H9 (cell line): ENCODE measurements around the gene HADH. TPM values are rescaled to one million over a fixed set of nuclear protein-coding genes. Genes with fewer than 3 reads are reported as not detected.

Experiments
- DNase-seq: peaks from one replicate; pipeline ENCODE4 v3.0.0-alpha.2; 2017
- H2AFZ ChIP-seq: one replicate; pipeline ENCODE4 v1.6.1; 2013; ENCODE audit warnings: mild to moderate bottlenecking, low read length, control low read depth, moderate library complexity
- H2AK5ac ChIP-seq: 2 replicates; pipeline ENCODE4 v1.6.1; 2013; ENCODE audit warnings: low read length, control low read depth, mixed read lengths; ENCODE audit not compliant: insufficient read length
- H2BK120ac ChIP-seq: one replicate; pipeline ENCODE4 v1.6.1; 2013; ENCODE audit warnings: low read depth, mild to moderate bottlenecking, low read length, control low read depth, inconsistent platforms; ENCODE audit not compliant: poor library complexity, severe bottlenecking
- H2BK12ac ChIP-seq: 2 replicates; pipeline ENCODE4 v1.6.1; 2013; ENCODE audit warnings: low read length, control low read depth, mixed read lengths, low read depth; ENCODE audit not compliant: insufficient read length
- H2BK15ac ChIP-seq: 2 replicates; pipeline ENCODE4 v1.6.1; 2013; ENCODE audit warnings: low read depth, low read length, control low read depth
- H2BK20ac ChIP-seq: one replicate; pipeline ENCODE4 v1.6.1; 2013; ENCODE audit warnings: low read depth, mild to moderate bottlenecking, low read length, control low read depth, inconsistent platforms; ENCODE audit not compliant: poor library complexity, severe bottlenecking
- H2BK5ac ChIP-seq: 2 replicates; pipeline ENCODE4 v1.6.1; 2013; ENCODE audit warnings: low read length, control low read depth, mixed read lengths; ENCODE audit not compliant: insufficient read length
- H3K14ac ChIP-seq: 2 replicates; pipeline ENCODE4 v1.6.1; 2013; ENCODE audit warnings: low read length, control low read depth; ENCODE audit not compliant: insufficient read depth
- H3K18ac ChIP-seq: 2 replicates; pipeline ENCODE4 v1.6.1; 2013; ENCODE audit warnings: low read depth, mild to moderate bottlenecking, mixed read lengths, low read length, control low read depth; ENCODE audit not compliant: insufficient read length
- H3K23ac ChIP-seq: 2 replicates; pipeline ENCODE4 v1.6.1; 2013; ENCODE audit warnings: low read length, control low read depth, mixed read lengths, low read depth; ENCODE audit not compliant: insufficient read length
- H3K23me2 ChIP-seq: 2 replicates; pipeline ENCODE4 v1.6.1; 2013; ENCODE audit warnings: low read depth, mild to moderate bottlenecking, mixed read lengths, low read length, control low read depth; ENCODE audit not compliant: insufficient read length, poor library complexity, severe bottlenecking
- H3K27ac ChIP-seq: 2 replicates; pipeline ENCODE4 v1.5.1; 2013; ENCODE audit warnings: low read length, control low read depth, mixed read lengths, low read depth; ENCODE audit not compliant: insufficient read length
- H3K27me3 ChIP-seq: 2 replicates; pipeline ENCODE4 v1.6.1; 2013; ENCODE audit warnings: low read length, control low read depth, inconsistent platforms; ENCODE audit not compliant: insufficient read depth
- H3K4ac ChIP-seq: 2 replicates; pipeline ENCODE4 v1.6.1; 2013; ENCODE audit warnings: low read depth, mild to moderate bottlenecking, control low read depth, inconsistent platforms, low read length, moderate library complexity
- H3K4me1 ChIP-seq: 2 replicates; pipeline ENCODE4 v1.6.1; 2013; ENCODE audit warnings: low read length, control low read depth, inconsistent platforms; ENCODE audit not compliant: insufficient read depth
- H3K4me2 ChIP-seq: 2 replicates; pipeline ENCODE4 v1.6.1; 2013; ENCODE audit warnings: low read length, control low read depth, mixed read lengths; ENCODE audit not compliant: insufficient read length, insufficient read depth
- H3K56ac ChIP-seq: 2 replicates; pipeline ENCODE4 v1.6.1; 2013; ENCODE audit warnings: low read depth, mild to moderate bottlenecking, mixed read lengths, low read length, control low read depth; ENCODE audit not compliant: insufficient read length
- H3K79me1 ChIP-seq: 2 replicates; pipeline ENCODE4 v1.6.1; 2013; ENCODE audit warnings: low read depth, mild to moderate bottlenecking, moderate library complexity, low read length, control low read depth, inconsistent platforms; ENCODE audit not compliant: insufficient read depth, poor library complexity, severe bottlenecking
- H3K79me2 ChIP-seq: 2 replicates; pipeline ENCODE4 v1.6.1; 2013; ENCODE audit warnings: low read length, control low read depth, inconsistent platforms; ENCODE audit not compliant: insufficient read depth
- H3K9ac ChIP-seq: 2 replicates; pipeline ENCODE4 v1.6.1; 2013; ENCODE audit warnings: low read length, control low read depth, mixed read lengths; ENCODE audit not compliant: insufficient read length; ENCODE audit errors: extremely low read depth
- H3K9me3 ChIP-seq: one replicate; pipeline ENCODE4 v1.6.1; 2013; ENCODE audit warnings: low read depth, low read length, inconsistent platforms; ENCODE audit not compliant: control insufficient read depth
- H3T11ph ChIP-seq: one replicate; pipeline ENCODE4 v1.6.1; 2013; ENCODE audit warnings: mild to moderate bottlenecking, low read length, control low read depth, inconsistent platforms
- H4K20me1 ChIP-seq: one replicate; pipeline ENCODE4 v1.6.1; 2013; ENCODE audit not compliant: control insufficient read depth, insufficient read length, insufficient read depth
- H4K5ac ChIP-seq: 2 replicates; pipeline ENCODE4 v1.6.1; 2013; ENCODE audit warnings: low read depth, mild to moderate bottlenecking, mixed read lengths, low read length, control low read depth; ENCODE audit not compliant: insufficient read length
- H4K8ac ChIP-seq: replicated peaks from 2 replicates; pipeline ENCODE4 v1.6.1; 2013; ENCODE audit warnings: low read length, control low read depth, mixed read lengths, low read depth; ENCODE audit not compliant: insufficient read length
- H4K91ac ChIP-seq: 2 replicates; pipeline ENCODE4 v1.6.1; 2013; ENCODE audit warnings: low read depth, mild to moderate bottlenecking, moderate library complexity, mixed read lengths, low read length, control low read depth; ENCODE audit not compliant: insufficient read length
- H3K27ac Mint-ChIP-seq, 3 experiments: 2 replicates in 2 of 3; 3 replicates in 1 of 3; pipeline ENCODE4 v1.8.0; 2020 to 2021; ENCODE audit warnings: mixed read lengths in 3 of 3, mild to moderate bottlenecking in 1 of 3, moderate library complexity in 1 of 3
- H3K27me3 Mint-ChIP-seq: 2 replicates; pipeline ENCODE4 v1.8.0; 2021; ENCODE audit warnings: low read depth, mild to moderate bottlenecking, moderate library complexity, mixed read lengths
- H3K36me3 Mint-ChIP-seq, 3 experiments: 2 replicates in 2 of 3; 3 replicates in 1 of 3; pipeline ENCODE4 v1.8.0; 2020 to 2021; ENCODE audit warnings: low read depth in 3 of 3, mixed read lengths in 3 of 3; ENCODE audit not compliant: insufficient read depth in 1 of 3
- H3K4me1 Mint-ChIP-seq, 2 experiments: 2 replicates each; pipeline ENCODE4 v1.8.0; 2020; ENCODE audit warnings: mixed read lengths in 2 of 2
- H3K4me3 Mint-ChIP-seq, 2 experiments: 2 replicates in 1 of 2; 3 replicates in 1 of 2; pipeline ENCODE4 v1.8.0; 2020 to 2021; ENCODE audit warnings: mild to moderate bottlenecking in 2 of 2, mixed read lengths in 2 of 2, moderate library complexity in 1 of 2
- H3K9me3 Mint-ChIP-seq, 2 experiments: 2 replicates in 1 of 2; 3 replicates in 1 of 2; pipeline ENCODE4 v1.8.0; 2020; ENCODE audit warnings: mild to moderate bottlenecking in 2 of 2, mixed read lengths in 2 of 2, moderate library complexity in 1 of 2
- CTCF ChIP-seq: fragments of 200-600 bp; sonication (generic); conservative IDR thresholded peaks from 3 replicates; pipeline ENCODE4 v1.8.0; 2021; ENCODE audit warnings: antibody characterized with exemption, mild to moderate bottlenecking
- WGBS: extraction: QIAGEN DNeasy Blood & Tissue Kit; methylation state at CpG from one replicate; pipeline ENCODE4 v1.1.7; 2013; ENCODE audit warnings: missing lambda C conversion rate, low lambda C conversion rate, mixed read lengths; ENCODE audit not compliant: insufficient read length; ENCODE audit errors: extremely low coverage; 5-methylcytosine and 5-hydroxymethylcytosine counted together
- total RNA-seq: library from RNA; stranded (reverse); gene quantifications from 2 replicates; pipeline ENCODE4 v1.2.1, GENCODE V29; 2021

Gene HADH
- total RNA-seq, 1 experiment from 2014 or later: 44.4 TPM

GRCh38 chr4:108035691-108036090, 46.0 kb downstream of the HADH start:
- H2BK20ac ChIP-seq: no peak overlapping the region
- H3K4me1 Mint-ChIP-seq: no peaks in the 10 kb centered on the region
- no peak overlapping the region for H3K23ac ChIP-seq
- H3K4me2 ChIP-seq: no peak overlapping the region
- H3K79me1 ChIP-seq: no peaks in the 10 kb centered on the region
- no peaks in the 10 kb centered on the region for H3K9me3 Mint-ChIP-seq
- H2AFZ ChIP-seq: no peak overlapping the region
- H3K9me3 ChIP-seq: no peaks in the 10 kb centered on the region
- no peaks in the 10 kb centered on the region for H4K20me1 ChIP-seq
- H3K27me3 Mint-ChIP-seq: no peaks in the 10 kb centered on the region
- no peak for TF ChIP-seq CTCF
- H3K4ac ChIP-seq: no peak overlapping the region
- no peak overlapping the region for H3K27ac ChIP-seq
- no peak overlapping the region for H3K4me3 Mint-ChIP-seq
- no peak overlapping the region for H2AK5ac ChIP-seq
- H2BK12ac ChIP-seq: no peak overlapping the region
- H3K9ac ChIP-seq: no peak overlapping the region
- no peak overlapping the region for H3K18ac ChIP-seq
- H2BK15ac ChIP-seq: no peak overlapping the region
- no peak overlapping the region for H4K91ac ChIP-seq
- H2BK5ac ChIP-seq: no peak overlapping the region
- H3K4me1 ChIP-seq: no peaks in the 10 kb centered on the region
- no peaks in the 10 kb centered on the region for H3K23me2 ChIP-seq
- no peak overlapping the region for H3T11ph ChIP-seq
- H3K79me2 ChIP-seq: no peaks in the 10 kb centered on the region
- no peaks in the 10 kb centered on the region for H3K27me3 ChIP-seq
- H3K36me3 Mint-ChIP-seq: peaks cover 12 to 25% (median 24%) of the 10 kb centered on the region in 3 experiments
- H2BK120ac ChIP-seq: no peak overlapping the region
- 0 out of 7 replicates have a peak overlapping the region, but pooled peaks of 1 of the 3 experiments have one; percentile 44 for H3K27ac Mint-ChIP-seq
- no peak overlapping the region for H3K14ac ChIP-seq
- no peak overlapping the region for H4K8ac ChIP-seq
- no peak overlapping the region for H4K5ac ChIP-seq
- no CpG with 5 or more reads among the region's 6 CpGs for WGBS
- no peak overlapping the region for H3K56ac ChIP-seq
- no peak for DNase-seq
